GM18909 (cell line): ENCODE data around the gene CDKN2A.
"Not testable (repeated sequence)": the region's sequence is repeated elsewhere in the genome, so short reads cannot be mapped to it uniquely, and the experiment has no call there.

Experiments
- ATAC-seq: cut with Tn5 transposase; IDR thresholded peaks from one replicate; pipeline ENCODE4 v1.9.1; 2021; ENCODE audit warnings: mild to moderate bottlenecking; ENCODE audit not compliant: unreplicated experiment, poor library complexity

The CDKN2A gene

DNA sequence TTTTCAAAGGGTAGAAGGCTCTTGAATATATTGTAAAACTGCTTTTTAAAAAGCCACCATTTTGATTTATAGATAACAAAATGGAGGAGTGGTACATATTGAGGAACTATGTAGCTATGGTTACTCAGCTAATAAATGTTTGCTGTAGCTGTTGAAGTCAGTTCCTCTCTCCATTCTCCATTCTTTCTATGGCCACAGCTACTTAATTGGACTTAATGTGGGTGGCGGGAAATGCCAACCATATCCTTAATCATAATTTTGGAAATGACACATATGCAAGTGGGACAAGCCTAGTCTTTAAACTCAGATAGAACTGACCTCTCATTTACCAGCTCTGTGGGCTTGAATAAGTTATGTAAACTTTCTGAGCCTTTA, 10.6 kb downstream of the CDKN2A start:
- no peak for ATAC-seq

DNA sequence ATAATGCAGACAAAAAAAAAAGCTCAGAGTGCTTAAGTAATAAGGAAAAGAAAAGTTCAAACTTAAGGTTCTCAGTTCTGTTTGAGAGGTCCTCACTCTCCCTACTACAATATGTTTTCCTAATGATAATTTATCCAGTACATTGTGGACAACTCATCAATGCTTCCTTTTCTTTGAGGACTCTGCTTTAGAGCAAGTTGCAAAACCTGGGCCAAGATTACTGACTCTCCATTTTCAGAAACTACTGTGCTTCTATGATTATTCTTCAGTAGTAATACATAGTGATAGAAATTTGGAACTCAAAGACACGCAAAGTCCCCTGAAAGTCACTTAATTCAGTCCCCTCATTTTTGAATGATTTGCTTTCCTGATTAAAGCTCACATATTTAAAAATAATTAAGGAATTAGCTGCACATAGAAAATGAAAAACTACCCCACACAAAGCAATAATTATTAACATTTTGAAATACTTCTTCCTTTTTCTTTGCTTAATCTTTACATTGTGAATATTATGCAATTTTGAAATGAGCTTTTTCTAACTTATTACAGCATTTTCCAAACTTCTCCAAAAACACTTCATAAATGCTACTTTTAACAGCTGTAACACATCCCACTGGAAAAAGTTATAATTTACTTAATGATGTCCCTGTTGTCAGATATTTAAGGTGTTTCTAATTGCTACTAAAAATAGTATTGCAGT, 11.2 kb downstream of the CDKN2A start:
- no peak for ATAC-seq

DNA sequence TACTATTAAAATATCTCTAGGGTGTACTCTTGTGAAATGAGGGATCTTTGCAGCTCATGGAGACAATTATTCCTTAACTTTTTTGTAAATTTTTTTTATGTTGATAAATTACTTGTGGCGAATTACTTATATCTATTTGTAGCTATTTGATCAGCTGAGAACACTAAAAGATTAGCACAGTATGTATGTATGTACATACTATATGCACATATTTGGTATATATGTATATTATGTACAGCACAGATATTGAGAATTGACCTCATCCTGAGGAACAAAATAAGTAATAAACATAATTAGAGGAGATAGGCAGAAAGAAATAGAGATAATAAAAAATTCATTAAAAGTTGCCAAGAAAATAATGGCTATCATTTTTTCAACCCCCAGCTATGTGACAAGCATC, 11.8 kb downstream of the CDKN2A start:
- no peak for ATAC-seq

DNA sequence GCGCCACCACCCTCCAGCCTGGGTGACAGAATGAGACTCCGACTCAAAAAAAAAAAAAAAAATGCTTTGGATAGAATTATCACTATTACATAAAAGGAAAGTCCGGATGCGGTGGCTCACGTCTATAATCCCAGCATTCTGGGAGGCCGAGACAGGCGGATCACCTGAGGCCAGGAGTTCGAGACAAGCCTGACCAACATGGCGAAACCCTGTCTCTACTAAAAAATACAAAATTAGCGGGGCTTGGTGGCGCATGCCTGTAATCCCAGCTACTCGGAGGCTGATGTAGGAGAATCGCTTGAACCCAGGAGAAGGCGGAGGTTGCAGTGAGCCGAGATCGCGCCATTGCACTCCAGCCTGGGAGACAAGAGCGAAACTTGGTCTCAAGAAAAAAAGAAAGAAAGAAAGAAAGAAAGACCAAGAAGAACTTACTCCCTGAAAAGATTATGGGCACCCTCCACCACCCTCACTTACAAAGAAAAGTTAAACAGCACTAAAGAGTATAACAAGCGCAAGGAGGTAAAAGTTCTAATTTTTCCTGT, 17.8 kb downstream of the CDKN2A start:
- no peak for ATAC-seq

DNA sequence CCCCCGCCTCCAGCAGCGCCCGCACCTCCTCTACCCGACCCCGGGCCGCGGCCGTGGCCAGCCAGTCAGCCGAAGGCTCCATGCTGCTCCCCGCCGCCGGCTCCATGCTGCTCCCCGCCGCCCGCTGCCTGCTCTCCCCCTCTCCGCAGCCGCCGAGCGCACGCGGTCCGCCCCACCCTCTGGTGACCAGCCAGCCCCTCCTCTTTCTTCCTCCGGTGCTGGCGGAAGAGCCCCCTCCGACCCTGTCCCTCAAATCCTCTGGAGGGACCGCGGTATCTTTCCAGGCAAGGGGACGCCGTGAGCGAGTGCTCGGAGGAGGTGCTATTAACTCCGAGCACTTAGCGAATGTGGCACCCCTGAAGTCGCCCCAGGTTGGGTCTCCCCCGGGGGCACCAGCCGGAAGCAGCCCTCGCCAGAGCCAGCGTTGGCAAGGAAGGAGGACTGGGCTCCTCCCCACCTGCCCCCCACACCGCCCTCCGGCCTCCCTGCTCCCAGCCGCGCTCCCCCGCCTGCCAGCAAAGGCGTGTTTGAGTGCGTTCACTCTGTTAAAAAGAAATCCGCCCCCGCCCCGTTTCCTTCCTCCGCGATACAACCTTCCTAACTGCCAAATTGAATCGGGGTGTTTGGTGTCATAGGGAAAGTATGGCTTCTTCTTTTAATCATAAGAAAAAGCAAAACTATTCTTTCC, 19.3 kb downstream of the CDKN2A start:
- peak; percentile 73 for ATAC-seq

DNA sequence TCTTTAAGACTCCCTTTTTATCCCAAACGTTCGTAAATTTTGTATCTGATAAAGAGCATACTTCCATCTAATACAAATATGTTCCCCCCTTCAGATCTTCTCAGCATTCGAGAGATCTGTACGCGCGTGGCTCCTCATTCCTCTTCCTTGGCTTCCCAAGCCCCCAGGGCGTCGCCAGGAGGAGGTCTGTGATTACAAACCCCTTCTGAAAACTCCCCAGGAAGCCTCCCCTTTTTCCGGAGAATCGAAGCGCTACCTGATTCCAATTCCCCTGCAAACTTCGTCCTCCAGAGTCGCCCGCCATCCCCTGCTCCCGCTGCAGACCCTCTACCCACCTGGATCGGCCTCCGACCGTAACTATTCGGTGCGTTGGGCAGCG, 19.9 kb downstream of the CDKN2A start:
- ATAC-seq, result no peak

DNA sequence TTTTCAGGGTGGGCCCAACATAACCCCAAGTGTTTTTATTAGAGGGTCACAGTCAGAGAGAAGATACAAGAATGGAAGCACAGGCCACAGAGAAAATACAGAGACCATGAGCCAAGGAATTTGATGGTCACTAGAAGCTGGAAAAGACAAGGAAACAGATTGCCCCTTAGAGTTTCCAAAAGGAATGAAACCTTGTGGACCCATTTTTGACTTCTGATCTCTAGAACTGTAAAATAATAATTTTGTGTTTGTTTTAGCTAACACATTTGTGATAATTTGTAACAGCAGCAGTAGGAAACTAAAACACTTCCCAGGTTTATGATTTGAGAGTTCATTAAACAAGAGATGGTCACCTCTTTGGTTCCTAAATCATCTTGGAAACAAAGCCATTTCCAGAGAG, 21.8 kb downstream of the CDKN2A start:
- no peak for ATAC-seq

DNA sequence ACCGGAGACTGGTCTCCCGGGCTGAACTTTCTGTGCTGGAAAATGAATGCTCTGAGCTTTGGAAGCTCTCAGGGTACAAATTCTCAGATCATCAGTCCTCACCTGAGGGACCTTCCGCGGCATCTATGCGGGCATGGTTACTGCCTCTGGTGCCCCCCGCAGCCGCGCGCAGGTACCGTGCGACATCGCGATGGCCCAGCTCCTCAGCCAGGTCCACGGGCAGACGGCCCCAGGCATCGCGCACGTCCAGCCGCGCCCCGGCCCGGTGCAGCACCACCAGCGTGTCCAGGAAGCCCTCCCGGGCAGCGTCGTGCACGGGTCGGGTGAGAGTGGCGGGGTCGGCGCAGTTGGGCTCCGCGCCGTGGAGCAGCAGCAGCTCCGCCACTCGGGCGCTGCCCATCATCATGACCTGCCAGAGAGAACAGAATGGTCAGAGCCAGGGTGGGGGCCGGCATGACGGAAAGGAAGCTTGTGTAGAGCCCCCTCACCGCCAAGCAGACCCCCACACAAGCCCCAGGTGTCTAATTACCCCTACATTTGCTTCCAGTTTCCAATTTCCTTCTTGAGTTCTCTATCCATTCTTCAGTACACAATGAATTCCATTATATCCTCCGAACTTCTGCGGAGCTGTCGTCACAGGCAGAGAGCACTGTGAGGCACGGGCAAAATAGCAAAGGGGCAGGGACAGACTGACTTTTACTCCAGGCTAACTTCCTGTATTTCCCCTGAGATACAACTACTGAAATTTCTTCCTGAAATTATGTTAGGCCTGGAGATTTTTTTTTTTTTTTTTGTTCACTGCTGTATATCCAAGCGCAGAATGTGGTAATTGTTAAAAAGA, 23.2 kb downstream of the CDKN2A start:
- no peak for ATAC-seq

DNA sequence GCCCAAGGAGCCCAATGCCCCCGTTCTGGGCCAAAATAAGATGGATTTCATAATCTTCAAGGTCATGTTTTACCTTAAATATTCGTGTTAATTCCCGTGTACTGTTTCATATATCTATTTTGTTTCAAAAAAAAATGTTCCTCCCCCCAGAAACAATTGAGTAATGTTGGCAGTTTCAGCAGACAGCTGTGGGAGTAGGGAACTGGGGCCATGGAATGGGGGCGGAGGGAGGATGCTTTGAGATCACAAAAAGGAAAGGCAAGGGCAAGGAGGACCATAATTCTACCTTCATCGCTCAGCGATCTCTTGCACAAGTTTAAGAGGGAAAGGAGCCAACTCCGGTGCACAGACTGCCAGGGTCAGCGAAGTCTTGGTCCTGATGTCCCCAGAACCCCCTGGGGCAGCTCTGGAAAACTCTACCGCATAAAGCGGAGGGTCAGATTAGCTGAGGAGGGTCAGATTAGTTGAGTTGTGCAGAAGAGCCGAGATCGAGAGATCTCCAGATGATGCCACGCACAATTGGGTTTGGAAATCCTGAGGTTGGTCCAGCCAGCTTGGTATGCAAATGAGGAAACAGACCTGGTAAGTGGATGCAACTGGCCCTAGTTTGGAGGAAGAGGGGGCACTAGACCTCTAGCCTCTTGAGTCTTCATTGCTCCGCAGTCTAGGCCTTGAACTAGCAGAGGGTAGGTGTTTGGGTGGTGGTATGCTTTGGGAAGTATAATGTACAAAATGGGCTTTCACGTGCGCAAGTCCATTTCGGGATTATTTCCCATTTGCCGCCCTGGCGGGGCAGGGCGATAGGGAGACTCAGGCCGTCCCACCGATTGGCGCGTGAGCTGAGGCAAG, 24.0 kb downstream of the CDKN2A start:
- ATAC-seq, result no peak

DNA sequence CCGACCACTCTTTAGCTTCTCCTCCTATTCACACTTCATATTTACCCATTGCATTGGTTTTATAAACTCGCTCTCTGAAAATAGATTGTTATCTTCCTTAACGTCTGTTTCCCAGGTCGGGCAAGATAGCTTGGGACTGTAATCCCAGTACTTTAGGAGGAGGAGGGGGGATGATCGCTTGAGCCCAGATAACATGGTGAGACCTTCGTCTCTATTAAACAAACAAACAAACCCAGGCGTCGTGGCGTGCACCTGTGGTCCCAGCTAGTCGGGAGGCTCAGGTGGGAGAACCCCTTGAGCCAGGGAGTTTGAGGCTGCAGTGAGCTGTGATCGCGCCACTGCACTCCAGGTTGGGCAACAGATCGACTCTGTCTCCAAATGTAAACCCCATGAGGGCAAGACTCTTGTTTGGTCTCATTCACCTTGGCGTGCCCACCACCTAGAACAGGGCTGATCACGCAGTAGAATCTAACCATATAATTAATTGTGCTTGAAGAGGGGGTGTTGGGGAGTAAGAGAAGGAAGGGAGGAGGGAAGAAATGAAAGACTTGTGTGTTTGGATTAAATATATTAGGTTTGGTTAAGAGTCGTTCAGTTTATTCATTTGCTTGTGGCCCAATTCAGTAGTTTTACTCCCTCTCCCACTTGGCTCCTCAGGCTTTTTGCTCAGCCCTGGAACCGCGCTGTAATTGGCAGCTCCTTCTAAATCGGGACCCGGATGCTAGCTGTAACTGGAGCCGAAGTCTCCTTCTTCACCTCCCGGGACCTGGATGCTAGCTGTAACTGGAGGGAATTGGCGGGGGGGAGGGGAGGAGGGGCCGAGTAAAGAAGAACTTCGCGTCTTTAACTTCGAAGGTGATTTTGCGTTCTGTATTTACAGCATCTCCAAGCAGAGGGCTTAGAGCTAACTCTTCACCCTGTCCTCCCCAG, 24.9 kb downstream of the CDKN2A start:
- ATAC-seq, result no peak

DNA sequence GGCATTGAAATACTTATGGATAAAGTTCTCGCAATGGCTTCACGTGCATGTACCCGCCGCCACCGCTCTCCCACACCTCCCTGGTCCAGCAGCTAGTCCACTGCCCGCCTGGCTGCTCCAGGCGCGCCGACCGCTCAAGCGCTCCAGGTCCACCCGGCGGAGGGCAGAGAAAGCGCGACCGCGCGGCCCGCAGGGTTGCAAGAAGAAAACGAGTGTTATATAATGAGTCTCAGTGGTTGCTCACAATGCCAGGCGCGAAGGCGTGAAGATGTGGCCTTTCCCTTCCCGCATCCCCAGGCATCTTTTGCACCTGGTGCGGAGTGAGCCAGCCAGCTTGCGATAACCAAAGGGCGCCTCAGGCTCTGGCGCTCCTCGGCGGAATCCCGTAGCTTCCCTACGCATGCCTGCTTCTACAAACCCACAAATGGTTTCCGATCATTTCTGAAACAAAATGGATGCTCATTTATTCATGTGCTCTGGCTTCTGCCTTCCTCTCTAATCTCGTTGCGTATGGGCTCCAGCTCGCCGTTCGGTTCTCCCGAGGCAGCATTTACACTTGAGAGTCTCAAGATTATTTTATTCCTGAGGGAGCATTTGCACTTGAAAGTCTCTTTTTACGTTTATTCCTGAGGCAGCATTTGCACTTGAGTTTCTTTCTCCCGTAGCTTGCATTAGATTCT, 25.7 kb downstream of the CDKN2A start:
- no peak for ATAC-seq

DNA sequence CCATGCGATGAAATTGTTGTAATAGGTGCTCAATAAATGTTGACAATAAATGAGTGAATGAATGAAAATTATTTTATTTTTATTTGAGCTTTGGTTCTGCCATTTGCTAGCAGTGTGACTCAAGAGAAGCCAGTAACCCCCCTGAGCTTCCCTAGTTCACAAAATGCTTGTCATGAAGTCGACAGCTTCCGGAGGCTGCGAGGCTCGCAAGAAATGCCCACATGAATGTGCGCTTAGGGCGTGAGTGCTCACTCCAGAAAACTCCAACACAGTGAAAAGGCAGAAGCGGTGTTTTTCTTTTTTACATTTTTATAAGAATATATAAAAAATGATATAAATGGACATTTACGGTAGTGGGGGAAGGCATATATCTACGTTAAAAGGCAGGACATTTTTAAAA, 26.5 kb downstream of the CDKN2A start:
- no peak for ATAC-seq

DNA sequence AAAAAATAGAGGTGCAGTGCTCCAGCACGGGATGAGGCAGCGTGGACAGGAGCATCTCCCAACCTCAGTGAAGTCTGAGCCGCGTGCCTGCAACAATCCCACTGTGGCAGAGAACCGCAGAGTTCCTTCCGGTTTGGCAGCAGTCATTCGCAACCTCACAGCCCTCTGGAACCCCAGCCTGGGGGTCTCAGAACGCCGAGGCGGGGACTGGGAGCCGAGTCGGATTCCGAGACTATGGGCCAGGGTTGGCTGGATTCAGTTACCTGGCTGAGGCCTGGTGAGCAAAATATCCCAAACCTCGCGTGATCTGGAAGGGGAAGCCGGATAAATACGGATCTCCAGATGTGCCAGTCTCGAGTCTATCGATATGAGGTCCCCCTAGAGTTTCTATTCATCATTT, 27.0 kb downstream of the CDKN2A start:
- ATAC-seq, result no peak

DNA sequence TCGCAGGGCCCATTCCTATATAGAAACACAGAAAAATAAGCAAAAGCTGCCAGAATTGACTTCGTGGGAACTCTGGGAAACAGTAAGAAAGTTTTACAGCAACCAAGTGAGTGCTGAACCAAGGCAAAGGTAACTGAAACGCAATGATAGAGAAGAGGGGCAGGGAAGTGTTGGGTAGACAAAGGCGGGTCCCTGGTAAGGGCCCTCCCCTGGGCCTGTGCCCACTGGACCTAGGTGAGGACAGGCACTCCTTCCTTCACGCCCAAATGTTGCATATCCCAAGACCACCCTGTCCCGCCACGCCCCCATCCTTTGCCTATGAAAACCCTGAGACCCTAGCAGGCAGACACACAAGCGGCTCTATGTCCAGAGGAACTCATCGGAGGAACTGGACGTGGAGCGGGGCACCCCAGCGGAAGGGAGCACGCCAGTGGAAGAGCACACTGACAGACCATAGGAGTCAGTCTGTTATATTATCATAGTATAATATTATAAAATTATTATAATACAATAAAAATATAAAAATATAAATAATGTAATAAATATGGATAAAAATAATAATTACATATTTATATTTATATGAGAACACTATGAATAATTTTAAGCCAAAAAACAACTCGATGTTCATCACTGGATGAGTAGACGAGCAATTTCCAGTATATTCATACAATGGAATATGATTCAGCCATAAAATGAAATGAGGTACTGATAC, 27.9 kb downstream of the CDKN2A start:
- no peak for ATAC-seq

DNA sequence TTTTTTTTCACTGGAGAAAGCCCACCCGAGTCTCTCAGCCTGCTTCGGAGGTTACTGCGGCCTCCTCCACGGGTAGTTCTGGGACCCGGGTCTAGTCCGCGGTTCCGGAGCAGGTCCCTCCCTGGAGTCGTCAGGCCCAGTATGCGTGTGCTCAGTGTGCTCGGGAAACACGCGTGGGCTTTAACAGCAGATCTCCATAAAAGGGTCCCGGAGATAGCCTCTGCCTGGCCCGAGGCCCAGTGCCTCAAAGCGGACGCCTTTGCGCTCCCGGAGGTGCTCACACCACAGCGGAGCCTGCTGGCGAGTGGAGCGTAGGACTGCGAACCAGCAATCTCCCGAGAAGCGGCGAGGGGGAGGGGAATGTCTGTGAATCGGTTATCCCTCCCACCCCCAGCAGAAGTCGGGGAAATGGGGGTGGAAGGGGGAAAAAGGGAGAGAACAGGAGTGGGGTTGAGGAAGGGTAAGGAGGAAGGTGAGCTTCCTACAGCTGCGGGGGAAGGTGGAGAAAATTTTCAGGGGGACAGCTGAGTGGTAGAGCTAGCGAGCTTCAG, 28.7 kb downstream of the CDKN2A start:
- peak; percentile 74 for ATAC-seq

DNA sequence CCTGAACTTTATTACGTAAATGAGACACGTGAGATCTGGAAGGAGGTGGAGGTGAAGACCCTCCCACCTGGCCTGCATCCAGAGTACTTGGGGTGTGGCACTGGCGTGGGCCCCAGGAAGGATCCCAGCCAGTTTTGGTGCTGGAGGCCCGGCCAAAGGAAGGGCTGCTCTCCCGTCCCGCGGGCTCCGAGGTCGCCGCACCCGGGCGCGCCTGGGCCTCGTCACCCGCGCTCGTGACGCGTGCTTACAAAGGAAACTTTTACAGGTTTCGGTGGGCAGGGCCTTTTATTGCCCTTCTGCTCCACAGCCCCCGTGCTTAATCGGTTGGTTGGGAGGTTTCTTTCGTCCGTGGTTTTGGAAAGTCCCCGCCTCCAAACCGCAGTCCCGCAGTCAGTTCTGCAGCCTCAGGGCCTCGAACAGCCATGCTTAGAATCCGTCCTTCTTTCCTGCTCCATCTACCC, 29.2 kb downstream of the CDKN2A start:
- peak; percentile 63 for ATAC-seq

DNA sequence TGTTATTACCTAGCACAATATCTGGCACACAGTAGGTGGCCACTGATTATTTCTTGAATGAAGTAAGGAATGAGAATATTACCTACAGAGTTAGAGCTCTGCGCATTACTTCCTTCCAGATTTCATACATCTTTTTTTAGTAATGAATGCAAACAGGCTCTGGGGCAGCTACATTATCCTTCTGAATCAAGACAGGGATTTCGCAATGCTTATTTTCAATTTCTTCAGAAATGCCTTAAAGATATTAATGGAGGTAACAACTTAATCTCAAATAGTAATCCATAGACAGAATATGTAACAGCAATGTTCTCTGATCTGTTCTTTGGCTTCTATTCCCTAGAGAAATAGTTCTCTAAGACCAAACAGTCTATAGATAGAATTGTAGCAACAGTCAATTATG, 32.6 kb downstream of the CDKN2A start:
- ATAC-seq, result no peak

DNA sequence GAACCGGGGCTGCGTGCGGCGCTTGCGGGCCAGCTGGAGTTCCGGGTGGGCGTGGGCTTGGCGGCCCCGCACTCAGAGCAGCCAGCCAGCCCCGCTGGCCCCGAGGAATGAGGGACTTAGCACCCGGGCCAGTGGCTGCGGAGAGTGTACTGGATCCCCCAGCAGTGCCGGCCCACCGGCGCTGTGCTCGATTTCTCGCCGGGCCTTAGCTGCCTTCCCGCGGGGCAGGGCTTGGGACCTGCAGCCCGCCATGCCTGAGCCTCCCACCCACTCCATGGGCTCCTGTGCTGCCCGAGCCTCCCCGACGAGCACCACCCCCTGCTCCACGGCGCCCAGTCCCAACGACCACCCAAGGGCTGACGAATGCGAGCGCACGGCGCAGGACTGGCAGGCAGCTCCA, 34.9 kb downstream of the CDKN2A start:
- ATAC-seq, result not testable (repeated sequence)
